GM21576 (cell line): ENCODE data around the gene KLRF2.

ENCODE experiments used
- ATAC-seq: cut with Tn5 transposase; IDR thresholded peaks from one replicate; pipeline ENCODE4 v1.9.1; 2021; ENCODE audit warnings: mild to moderate bottlenecking, moderate library complexity; ENCODE audit not compliant: unreplicated experiment

Gene KLRF2

DNA sequence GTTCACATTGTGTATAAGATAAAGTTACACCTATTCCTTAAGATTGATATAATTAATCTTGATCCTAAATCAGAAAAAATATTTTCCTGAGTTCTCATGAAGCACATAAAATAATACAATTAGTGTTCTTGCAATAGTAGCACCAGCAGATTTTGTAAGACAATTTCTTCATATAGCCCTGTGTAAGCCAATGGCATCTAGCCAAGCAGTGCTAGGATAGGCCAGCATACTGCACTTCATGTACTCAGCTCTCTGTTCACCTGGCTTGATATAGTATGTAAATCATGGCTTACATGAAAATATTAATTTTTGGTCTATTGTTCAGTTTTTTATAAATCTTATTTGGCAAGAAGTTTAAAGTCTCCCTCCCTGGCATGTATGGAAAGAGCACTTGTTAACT lies 1.9 kb downstream of the KLRF2 start:
- ATAC-seq: no peak

DNA sequence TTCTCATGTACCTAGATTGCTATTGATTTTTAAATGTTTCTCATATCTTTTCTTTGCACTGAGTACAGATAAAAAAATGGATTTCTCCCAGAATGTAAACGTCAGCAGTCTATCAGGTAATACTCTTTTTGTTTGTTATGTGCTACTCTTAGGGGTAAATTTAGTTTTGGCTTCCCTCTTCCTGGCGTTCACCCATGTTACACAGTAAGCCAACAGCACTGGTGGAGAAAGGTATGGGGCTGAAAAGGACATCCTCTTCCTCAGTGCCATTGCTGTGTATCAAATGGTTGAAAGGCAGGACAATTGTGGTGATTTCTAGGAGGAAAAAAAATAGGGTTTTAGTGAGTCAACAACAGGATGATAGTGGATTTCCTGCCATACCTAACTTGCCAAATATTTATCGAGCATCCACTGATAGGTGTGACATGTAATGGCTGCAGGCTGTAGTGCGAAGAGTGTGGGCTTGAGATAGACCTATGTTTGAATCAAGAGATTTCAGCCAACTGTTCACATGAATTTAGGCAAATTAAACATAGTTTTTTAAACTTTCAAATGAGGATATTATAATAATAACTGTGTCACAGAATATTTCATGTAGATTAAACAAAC lies 7.5 kb downstream of the KLRF2 start:
- ATAC-seq: no peak

DNA sequence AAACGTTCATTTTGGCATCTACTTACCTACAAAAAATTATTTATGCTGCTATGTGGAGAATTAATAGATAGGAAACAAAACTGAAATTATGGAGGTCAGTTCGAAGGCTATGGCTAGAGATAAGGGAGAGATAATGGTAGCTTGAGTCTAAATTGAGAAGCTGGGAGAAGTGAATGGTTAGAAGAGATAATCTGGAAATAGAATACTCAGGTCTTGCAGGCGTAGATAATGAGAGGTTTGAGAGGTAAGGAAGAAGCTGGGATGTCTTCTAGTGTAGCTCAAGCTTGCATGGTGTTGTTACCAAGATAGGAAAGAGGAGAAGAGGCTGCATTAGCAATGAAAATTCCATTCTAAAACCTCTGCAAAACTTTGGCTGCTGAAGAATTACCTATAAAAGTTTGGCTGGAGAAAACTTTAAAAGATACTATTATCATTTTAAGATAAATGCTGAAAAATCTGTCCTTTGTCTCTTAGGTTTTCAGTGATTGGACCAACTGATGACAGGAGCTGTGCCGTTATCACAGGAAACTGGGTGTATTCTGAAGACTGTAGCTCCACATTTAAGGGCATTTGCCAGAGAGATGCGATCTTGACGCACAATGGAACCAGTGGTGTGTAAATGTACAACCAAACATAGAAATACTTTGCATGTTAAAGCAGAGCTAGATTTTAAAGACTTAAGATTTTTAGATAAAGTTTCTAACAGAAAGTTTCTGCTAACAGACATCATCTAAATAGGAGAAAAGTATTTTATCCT lies 14.1 kb downstream of the KLRF2 start:
- no peak for ATAC-seq

GRCh38 chr12:9897535-9897934 lies 16.2 kb downstream of the KLRF2 start:
- ATAC-seq: no peak

- ATAC-seq: no peak
Measured at GRCh38 chr12:9899209-9899608, 17.9 kb downstream of the KLRF2 start.

DNA sequence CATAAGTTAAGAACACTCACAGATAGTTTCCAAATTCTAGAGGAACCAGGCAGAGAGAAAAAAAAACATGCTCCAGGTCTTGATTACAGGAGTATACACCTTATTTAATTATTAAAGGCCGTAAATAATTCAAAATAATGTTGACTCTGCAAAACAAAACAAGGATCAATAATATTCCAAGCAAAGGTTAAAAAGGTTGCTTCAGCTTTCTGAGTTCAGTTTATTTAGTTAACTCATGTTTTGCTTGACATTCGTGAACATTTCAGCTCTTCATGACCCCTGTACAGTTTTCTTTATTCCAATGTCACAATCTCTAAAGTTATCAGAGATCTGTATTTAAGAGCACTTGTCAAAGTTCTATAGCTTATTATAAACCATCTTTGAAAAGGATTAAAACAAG lies 19.6 kb downstream of the KLRF2 start:
- ATAC-seq: no peak

- no peak for ATAC-seq
Measured at GRCh38 chr12:9902539-9903228, 21.4 kb downstream of the KLRF2 start.

- no peak for ATAC-seq
Measured at GRCh38 chr12:9906873-9907272, 25.6 kb downstream of the KLRF2 start.

GRCh38 chr12:9907769-9908168 lies 26.5 kb downstream of the KLRF2 start:
- ATAC-seq: no peak

DNA sequence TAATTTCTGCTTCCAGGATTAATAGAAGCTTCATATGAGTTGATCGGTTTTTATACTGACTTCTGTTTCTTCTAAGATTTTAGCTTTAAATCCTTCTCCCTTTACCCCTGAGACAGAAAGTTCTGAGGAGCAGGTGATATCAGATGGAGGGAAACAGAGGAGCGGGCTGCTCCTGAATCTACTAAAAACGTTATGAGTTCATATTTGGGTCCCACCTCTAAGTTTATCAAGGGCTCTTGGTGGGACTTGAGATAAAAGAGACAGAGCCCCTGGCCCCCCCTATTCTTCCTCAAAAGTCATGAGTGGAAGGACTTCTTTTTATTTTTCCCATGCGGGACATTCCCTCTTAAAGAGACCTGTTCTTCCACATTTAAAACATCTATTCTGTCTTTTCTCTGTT lies 27.1 kb downstream of the KLRF2 start:
- no peak for ATAC-seq

- ATAC-seq: no peak
Measured at GRCh38 chr12:9909724-9910123, 28.4 kb downstream of the KLRF2 start.

- ATAC-seq: no peak
Measured at GRCh38 chr12:9910716-9911421, 29.6 kb downstream of the KLRF2 start.

GRCh38 chr12:9911708-9912107 lies 30.4 kb downstream of the KLRF2 start:
- ATAC-seq: no peak

GRCh38 chr12:9919443-9919842 lies 38.2 kb downstream of the KLRF2 start:
- no peak for ATAC-seq

- ATAC-seq: no peak
Measured at GRCh38 chr12:9920451-9920850, 39.2 kb downstream of the KLRF2 start.

DNA sequence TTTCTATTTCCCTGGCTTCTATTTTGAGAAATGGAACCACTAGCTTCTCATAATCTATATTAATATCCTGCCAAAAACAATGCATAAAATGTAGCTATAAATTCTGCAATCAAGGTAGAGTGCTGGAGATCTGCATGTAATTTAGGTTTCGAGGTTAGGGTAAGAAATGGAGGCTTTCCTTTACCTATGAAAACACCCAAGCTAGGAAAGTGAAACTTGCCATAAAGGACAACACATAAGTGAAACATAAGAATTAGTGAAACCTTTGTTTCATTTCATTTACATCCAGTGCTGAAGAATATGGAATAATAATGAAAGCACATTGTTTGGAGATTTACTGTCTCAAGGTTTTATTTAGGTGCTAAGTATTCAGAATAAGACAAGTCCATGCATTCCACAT lies 41.1 kb downstream of the KLRF2 start:
- ATAC-seq: no peak

GRCh38 chr12:9925705-9926393 lies 44.6 kb downstream of the KLRF2 start:
- no peak for ATAC-seq

- ATAC-seq: no peak
Measured at GRCh38 chr12:9926876-9927275, 45.6 kb downstream of the KLRF2 start.

- ATAC-seq: no peak
Measured at GRCh38 chr12:9928607-9929006, 47.3 kb downstream of the KLRF2 start.

- no peak for ATAC-seq
Measured at GRCh38 chr12:9931245-9931644, 50.0 kb downstream of the KLRF2 start.

DNA sequence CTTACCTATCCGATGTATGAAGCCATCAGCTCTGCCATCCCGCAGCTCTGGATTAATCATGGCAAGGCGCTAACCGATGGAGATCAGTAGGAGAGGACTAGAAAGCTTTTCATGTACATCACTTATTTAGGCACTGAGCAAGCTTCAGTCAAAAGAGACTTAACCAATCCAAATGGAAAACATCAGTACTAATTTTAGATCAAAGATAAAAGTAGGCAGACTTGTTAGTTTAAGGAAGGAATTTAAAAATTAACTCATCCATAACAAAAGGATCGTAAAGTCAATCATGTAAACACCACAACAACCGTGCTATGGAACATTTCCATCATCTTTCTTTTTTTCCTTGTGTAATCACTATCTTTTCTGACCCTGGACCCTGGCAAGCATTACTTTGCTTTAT lies 51.0 kb downstream of the KLRF2 start, which contains the start of gene CLEC2A:
TSS of gene CLEC2A (minus strand) at position 101 of the 400 bp plus-strand sequence. CDS start at position 60, 41 bp downstream.
- ATAC-seq: no peak
